ENCODE results near the gene RASD2.

Gene RASD2

DNA sequence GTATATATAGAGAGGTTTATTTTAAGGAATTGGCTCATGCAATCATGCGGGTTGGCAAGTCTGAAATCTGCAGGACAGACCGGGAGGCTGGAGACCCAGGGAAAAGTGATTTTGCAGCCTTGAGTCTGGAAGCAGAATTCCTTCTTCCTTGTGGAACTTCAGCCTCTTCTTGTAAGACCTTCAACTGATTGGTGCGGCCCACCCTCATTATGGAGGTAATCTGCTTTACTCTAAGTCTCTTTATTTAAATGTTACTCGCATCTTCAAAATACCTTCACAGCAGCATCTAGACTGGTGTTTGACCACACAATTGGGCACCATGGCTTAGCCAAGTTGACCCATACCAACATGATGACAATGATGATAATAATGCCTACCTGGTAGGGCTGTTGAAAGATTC, 58.7 kb downstream of the RASD2 start:
- in situ Hi-C loops (cut with MboI; ENCODE audit: low sequenced_read_pairs): no loop called here

DNA sequence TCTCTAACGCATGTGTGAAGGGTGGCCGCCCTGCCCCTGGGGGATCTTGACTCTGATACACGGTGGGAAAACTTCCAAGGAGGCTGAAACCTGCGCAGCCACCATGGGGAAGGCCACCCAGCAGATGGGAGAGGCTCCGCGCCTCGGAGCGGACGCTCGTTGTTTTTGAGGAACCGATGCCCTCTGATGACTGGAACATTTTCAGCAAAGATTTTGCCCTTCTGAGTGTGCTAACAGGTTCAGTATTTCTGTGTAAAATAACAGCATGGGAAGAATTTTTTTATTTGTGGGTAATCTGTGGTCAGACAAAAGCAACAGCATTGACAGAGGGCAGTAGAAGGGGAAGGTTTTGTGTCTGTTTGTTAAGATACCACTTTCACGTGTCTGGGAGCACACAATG, 59.8 kb downstream of the RASD2 start:
- in situ Hi-C loops (cut with MboI; ENCODE audit: low sequenced_read_pairs): no loop called here

DNA sequence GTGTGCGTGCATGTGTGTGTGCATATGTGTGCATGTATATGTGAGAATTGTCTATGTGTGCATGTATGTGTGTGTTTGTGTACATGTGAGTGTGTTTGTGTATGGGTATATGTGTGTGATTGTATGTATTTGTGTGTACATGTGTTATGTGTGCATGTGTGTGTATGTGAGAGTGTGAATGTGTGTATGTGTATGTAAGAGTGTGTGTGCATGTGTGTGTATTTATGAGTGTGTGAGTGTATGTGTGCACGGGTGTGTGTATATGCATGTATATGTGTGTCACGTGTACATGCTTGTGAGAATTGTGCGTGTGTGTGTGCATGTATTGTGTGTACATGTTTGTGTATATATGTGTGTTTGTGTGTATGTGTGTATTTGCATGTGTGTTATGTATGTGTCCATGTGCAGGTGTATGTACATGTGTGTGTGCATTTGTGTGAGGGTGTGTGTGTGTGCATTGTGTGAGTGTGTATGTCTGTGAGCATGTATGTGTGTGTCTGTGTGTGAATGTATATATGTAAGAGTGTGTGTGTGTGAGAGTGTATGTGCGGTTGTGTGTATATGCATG, 60.5 kb downstream of the RASD2 start:
- in situ Hi-C loops (cut with MboI; ENCODE audit: low sequenced_read_pairs): no loop called here

DNA sequence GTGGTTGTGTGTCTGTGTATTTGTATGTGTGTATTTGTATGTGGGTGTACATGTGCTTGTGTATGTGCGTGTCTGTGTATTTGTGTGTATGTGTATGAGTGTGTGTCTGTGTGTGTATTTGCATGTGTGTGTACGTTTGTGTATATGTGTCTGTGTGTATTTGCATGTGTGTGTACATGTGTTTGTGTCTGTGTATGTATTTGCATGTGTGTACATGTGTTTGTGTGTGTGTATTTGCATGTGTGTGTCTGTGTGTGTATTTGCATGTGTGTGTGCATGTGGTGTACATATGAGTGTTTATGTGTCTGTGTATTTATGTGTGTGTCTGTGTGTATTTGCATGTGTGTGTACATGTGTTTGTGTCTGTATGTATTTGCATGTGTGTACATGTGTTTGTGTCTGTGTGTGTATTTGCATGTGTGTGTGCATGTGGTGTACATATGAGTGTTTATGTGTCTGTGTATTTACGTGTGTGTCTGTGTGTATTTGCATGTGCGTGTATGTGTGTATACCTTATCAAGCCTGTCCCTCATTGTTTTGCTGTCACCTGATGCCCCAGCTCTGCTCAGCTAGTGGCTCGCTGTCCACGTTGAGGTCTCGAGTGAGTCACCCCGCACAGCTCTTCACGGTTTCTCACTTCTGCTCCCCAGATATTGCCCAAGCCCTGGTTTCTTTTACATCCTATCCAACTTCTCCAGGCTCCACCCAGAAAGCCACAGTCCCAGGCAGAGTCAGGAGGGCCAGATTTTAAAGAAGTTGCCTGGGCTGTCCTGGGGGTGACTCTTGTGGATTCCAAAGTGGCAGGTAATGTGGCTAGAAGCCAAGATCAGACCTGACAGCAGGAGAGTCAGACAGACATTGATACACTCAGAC, 61.3 kb downstream of the RASD2 start:
- in situ Hi-C loops (cut with MboI; ENCODE audit: low sequenced_read_pairs): no loop called here

Data from HL-60/S4 treated with phorbol 12-myristate 13-acetate at 8.2 ng/mL for 4 days and 3 days (cell line).